MCF 10A (cell line): ENCODE data around the gene KRTAP19-5. TPM values are rescaled to one million over a fixed set of nuclear protein-coding genes. Genes with fewer than 3 reads are reported as not detected.

ENCODE experiments used
- BruUV-seq: library from RNA; stranded (reverse); fragments of 400-500 nt; replicated peaks from 2 replicates; lab custom pipeline; 2021; lab: Mats Ljungman, UMichigan
- CTCF ChIA-PET: fragments of 300-600 bp; sonication (Branson Sonifier 250); formaldehyde crosslinking; extraction: SDS; loops from one replicate; lab custom pipeline; 2021; ENCODE audit warnings: antibody characterized with exemption, inconsistent platforms; lab: Yijun Ruan, JAX
- POLR2A ChIA-PET: fragments of 300-600, 350-650 bp; sonication (Branson Sonifier 250); formaldehyde crosslinking; extraction: SDS; loops from one replicate; lab custom pipeline; 2020; ENCODE audit warnings: antibody characterized with exemption, inconsistent platforms; lab: Yijun Ruan, JAX
- DNase-seq: peaks from one replicate; pipeline ENCODE4 v3.0.0-alpha.2; 2018; ENCODE audit not compliant: unreplicated experiment
- H3K27ac Mint-ChIP-seq: one replicate; pipeline ENCODE4 v1.8.0; 2022; ENCODE audit warnings: mild to moderate bottlenecking, low read depth, mixed read lengths; ENCODE audit not compliant: unreplicated experiment
- H3K27me3 Mint-ChIP-seq: one replicate; pipeline ENCODE4 v1.8.0; 2022; ENCODE audit warnings: mixed read lengths; ENCODE audit not compliant: insufficient read depth, unreplicated experiment
- H3K36me3 Mint-ChIP-seq: one replicate; pipeline ENCODE4 v1.8.0; 2022; ENCODE audit warnings: mild to moderate bottlenecking, moderate library complexity, mixed read lengths; ENCODE audit not compliant: insufficient read depth, unreplicated experiment
- H3K4me1 Mint-ChIP-seq: one replicate; pipeline ENCODE4 v1.8.0; 2022; ENCODE audit warnings: mixed read lengths; ENCODE audit not compliant: insufficient read depth, unreplicated experiment
- H3K4me3 Mint-ChIP-seq: one replicate; pipeline ENCODE4 v1.8.0; 2022; ENCODE audit warnings: mild to moderate bottlenecking, moderate library complexity, mixed read lengths; ENCODE audit not compliant: unreplicated experiment
- H3K9me3 Mint-ChIP-seq: one replicate; pipeline ENCODE4 v1.8.0; 2022; ENCODE audit warnings: mixed read lengths; ENCODE audit not compliant: unreplicated experiment
- CTCF ChIP-seq: fragments of 200-600 bp; IDR thresholded peaks from one replicate; pipeline ENCODE4 v1.8.0; 2022; ENCODE audit warnings: antibody characterized with exemption, mild to moderate bottlenecking; ENCODE audit not compliant: unreplicated experiment
- intact Hi-C: fragments of 100-400 bp; cut with micrococcal nuclease; formaldehyde crosslinking; loops from 2 replicates; pipeline ENCODE4 v1.14.1; 2022
- total RNA-seq: library from RNA; stranded (reverse); gene quantifications from 2 replicates; pipeline ENCODE4 v1.2.3, GENCODE V29; 2022

KRTAP19-5 gene
- total RNA-seq, 1 experiment from 2014 or later = not detected

GRCh38 chr21:30479259-30479658 lies 22.7 kb downstream of the KRTAP19-5 start:
- CTCF ChIA-PET = interaction anchor here (0.7 to 1.0 kb wide), 2 partner anchors 15 to 1007 kb away, joined by 4 read pairs; no protein-coding TSS in a partner anchor
- peaks cover 46% of the 10 kb centered on the region for H3K27me3 Mint-ChIP-seq
- intact Hi-C loops = no loop called here

GRCh38 chr21:30478004-30478403 lies 23.9 kb downstream of the KRTAP19-5 start:
- ChIA-PET POLR2A (no interaction called here), CTCF (interaction anchor here (0.7 kb wide), 1 partner anchor 420 kb away, joined by 3 read pairs; no protein-coding TSS in a partner anchor)
- Mint-ChIP-seq H3K27ac (no peak overlapping the region), H3K36me3 (no peaks in the 10 kb centered on the region), H3K27me3 (peaks cover 55% of the 10 kb centered on the region), H3K9me3 (no peaks in the 10 kb centered on the region), H3K4me1 (no peaks in the 10 kb centered on the region), H3K4me3 (no peak overlapping the region)
- BruUV-seq = no TSS peak
- no peak for TF ChIP-seq CTCF
- intact Hi-C loops = no loop called here
- DNase-seq = no peak

More at GRCh38 chr21:30479259-30479658, 22.7 kb downstream of the KRTAP19-5 start:
- POLR2A ChIA-PET = no interaction called here
- Mint-ChIP-seq H3K9me3 (no peaks in the 10 kb centered on the region), H3K4me3 (no peak overlapping the region), H3K36me3 (no peaks in the 10 kb centered on the region), H3K27ac (no peak overlapping the region), H3K4me1 (no peaks in the 10 kb centered on the region)
- TF ChIP-seq CTCF = no peak
- BruUV-seq = no TSS peak
- no peak for DNase-seq

GRCh38 chr21:30468900-30469714 lies 32.8 kb downstream of the KRTAP19-5 start:
- no peak for TF ChIP-seq CTCF
- H3K27ac Mint-ChIP-seq = no peak overlapping the region
- no peaks in the 10 kb centered on the region for H3K9me3 Mint-ChIP-seq
- intact Hi-C loops = no loop called here
- no TSS peak for BruUV-seq
- H3K36me3 Mint-ChIP-seq = no peaks in the 10 kb centered on the region
- DNase-seq = no peak
- no peak overlapping the region for H3K4me3 Mint-ChIP-seq
- H3K4me1 Mint-ChIP-seq = no peaks in the 10 kb centered on the region
- ChIA-PET POLR2A (no interaction called here), CTCF (no interaction called here)
- peaks cover 95% of the 10 kb centered on the region for H3K27me3 Mint-ChIP-seq

GRCh38 chr21:30463713-30464112 lies 38.2 kb downstream of the KRTAP19-5 start:
- H3K4me1 Mint-ChIP-seq = no peaks in the 10 kb centered on the region
- TF ChIP-seq CTCF = peak; percentile 53
- ChIA-PET CTCF (interaction anchor here (0.5 to 1.6 kb wide), 9 partner anchors 9 to 526 kb away, joined by 3 to 4 read pairs (median 3); no protein-coding TSS in a partner anchor), POLR2A (no interaction called here)
- no peak overlapping the region for H3K4me3 Mint-ChIP-seq
- no peaks in the 10 kb centered on the region for H3K9me3 Mint-ChIP-seq
- intact Hi-C loops = no loop called here
- no peak overlapping the region for H3K27ac Mint-ChIP-seq
- peak; percentile 29 for DNase-seq
- no TSS peak for BruUV-seq
- peaks cover 68% of the 10 kb centered on the region for H3K27me3 Mint-ChIP-seq
- no peaks in the 10 kb centered on the region for H3K36me3 Mint-ChIP-seq

Other genes starting within 250 kb of the KRTAP19-5 start
- not detected in 2 replicates for gene KRTAP24-1, start 219.2 kb downstream of the KRTAP19-5 start, total RNA-seq
- not detected in 2 replicates for gene KRTAP25-1, start 212.6 kb downstream of the KRTAP19-5 start, total RNA-seq
- gene KRTAP26-1, start 181.8 kb downstream of the KRTAP19-5 start, total RNA-seq = not detected in 2 replicates
- gene KRTAP27-1, start 164.4 kb downstream of the KRTAP19-5 start, total RNA-seq = not detected in 2 replicates
- not detected in 2 replicates for gene KRTAP23-1, start 153.5 kb downstream of the KRTAP19-5 start, total RNA-seq
- not detected in 2 replicates for gene KRTAP13-2, start 129.9 kb downstream of the KRTAP19-5 start, total RNA-seq
- gene KRTAP13-1, start 106.1 kb downstream of the KRTAP19-5 start, total RNA-seq = not detected in 2 replicates
- not detected in 2 replicates for gene KRTAP13-3, start 76.2 kb downstream of the KRTAP19-5 start, total RNA-seq
- not detected in 2 replicates for gene KRTAP13-4, start 71.9 kb downstream of the KRTAP19-5 start, total RNA-seq
- not detected in 2 replicates for gene KRTAP15-1, start 61.9 kb downstream of the KRTAP19-5 start, total RNA-seq
- gene KRTAP19-1, start 21.8 kb downstream of the KRTAP19-5 start, total RNA-seq = not detected in 2 replicates
- not detected in 2 replicates for gene KRTAP19-2, start 14.7 kb downstream of the KRTAP19-5 start, total RNA-seq
- gene KRTAP19-3, start 10.1 kb downstream of the KRTAP19-5 start, total RNA-seq = not detected in 2 replicates
- not detected in 2 replicates for gene KRTAP19-4, start 5.0 kb downstream of the KRTAP19-5 start, total RNA-seq
- gene KRTAP19-6, start 39.7 kb upstream of the KRTAP19-5 start, total RNA-seq = not detected in 2 replicates
- gene KRTAP19-7, start 59.2 kb upstream of the KRTAP19-5 start, total RNA-seq = not detected in 2 replicates
- not detected in 2 replicates for gene KRTAP22-2, start 88.3 kb upstream of the KRTAP19-5 start, total RNA-seq
- gene KRTAP6-3, start 90.3 kb upstream of the KRTAP19-5 start, total RNA-seq = not detected in 2 replicates
- not detected in 2 replicates for gene KRTAP6-2, start 96.8 kb upstream of the KRTAP19-5 start, total RNA-seq
- not detected in 2 replicates for gene KRTAP22-1, start 98.9 kb upstream of the KRTAP19-5 start, total RNA-seq
- gene KRTAP6-1, start 111.8 kb upstream of the KRTAP19-5 start, total RNA-seq = not detected in 2 replicates
- gene KRTAP20-1, start 114.3 kb upstream of the KRTAP19-5 start, total RNA-seq = not detected in 2 replicates
- gene KRTAP20-4, start 118.5 kb upstream of the KRTAP19-5 start, total RNA-seq = not detected in 2 replicates
- not detected in 2 replicates for gene KRTAP20-2, start 133.1 kb upstream of the KRTAP19-5 start, total RNA-seq
- not detected in 2 replicates for gene KRTAP20-3, start 140.7 kb upstream of the KRTAP19-5 start, total RNA-seq
- not detected in 2 replicates for gene KRTAP21-3, start 216.6 kb upstream of the KRTAP19-5 start, total RNA-seq
- not detected in 2 replicates for gene KRTAP21-2, start 245.1 kb upstream of the KRTAP19-5 start, total RNA-seq